ENCODE results near the gene CDH16. TPM values are rescaled to one million over a fixed set of nuclear protein-coding genes. Genes with fewer than 3 reads are reported as not detected.
A peak's percentile ranks its signal among the peaks of the same experiment; 100 is the strongest.
"Not testable (repeated sequence)": the region's sequence is repeated elsewhere in the genome, so short reads cannot be mapped to it uniquely, and the experiment has no call there.

The CDH16 gene
- total and polyA plus RNA-seq, 8 donors, result 0.32 to 68.1 (median 47.5) TPM; not detected in 1

- Histone ChIP-seq H3K9me3 (no peaks in the 10 kb centered on the region), H3K27ac (peak overlapping the region in 1 of 2 donors; percentile 74), H3K27me3 (no peaks in the 10 kb centered on the region), H3K36me3 (no peaks in the 10 kb centered on the region), H3K4me3 (no peak overlapping the region), H3K4me1 (peaks cover 14 to 17% of the 10 kb centered on the region in 2 donors)
- peak; percentile 11 for ATAC-seq
- TF ChIP-seq CTCF (IDR thresholded peaks at IDR 0.05), result no peak
- intact Hi-C loops (cut with DNase I), result no loop called here
- DNase-seq, result peak in 2 of 4 donors; percentile 27 to 67
These were observed 19.3 kb downstream of the CDH16 start for GRCh38 chr16:66899310-66899944.

- H3K4me3 ChIP-seq, result no peak overlapping the region
- peaks cover 14 to 17% of the 10 kb centered on the region in 2 donors for H3K4me1 ChIP-seq
- no peaks in the 10 kb centered on the region for H3K27me3 ChIP-seq
- intact Hi-C loops (cut with DNase I), result no loop called here
- TF ChIP-seq CTCF (IDR thresholded peaks at IDR 0.05), result no peak
- no peak for DNase-seq
- no peaks in the 10 kb centered on the region for H3K9me3 ChIP-seq
- ATAC-seq, result no peak
- peak overlapping the region in 1 of 2 donors; percentile 74 for H3K27ac ChIP-seq
- no peaks in the 10 kb centered on the region for H3K36me3 ChIP-seq
These were observed 19.8 kb downstream of the CDH16 start for GRCh38 chr16:66898933-66899309.

GRCh38 chr16:66898207-66898606 is 20.5 kb downstream of the CDH16 start:
- peaks cover 14 to 17% of the 10 kb centered on the region in 2 donors for H3K4me1 ChIP-seq
- no peaks in the 10 kb centered on the region for H3K36me3 ChIP-seq
- H3K27ac ChIP-seq, result peak overlapping the region in 1 of 2 donors; percentile 74
- DNase-seq, result no peak
- H3K9me3 ChIP-seq, result no peaks in the 10 kb centered on the region
- no peak overlapping the region for H3K4me3 ChIP-seq
- H3K27me3 ChIP-seq, result no peaks in the 10 kb centered on the region
- ATAC-seq, result no peak
- intact Hi-C loops (cut with DNase I), result no loop called here
- TF ChIP-seq CTCF (IDR thresholded peaks at IDR 0.05), result no peak

- H3K27ac ChIP-seq; DNase-seq; H3K36me3 ChIP-seq; ATAC-seq; intact Hi-C loops (cut with DNase I); H3K4me3 ChIP-seq; H3K27me3 ChIP-seq; H3K9me3 ChIP-seq: not testable (repeated sequence)
- peaks cover 14 to 17% of the 10 kb centered on the region in 2 donors for H3K4me1 ChIP-seq
These were observed 22.0 kb downstream of the CDH16 start for GRCh38 chr16:66896682-66897081.

GRCh38 chr16:66895999-66896398 is 22.7 kb downstream of the CDH16 start:
- Histone ChIP-seq H3K4me3 (no peak overlapping the region), H3K4me1 (peaks cover 14 to 17% of the 10 kb centered on the region in 2 donors), H3K27ac (no peak overlapping the region), H3K27me3 (no peaks in the 10 kb centered on the region), H3K36me3 (no peaks in the 10 kb centered on the region), H3K9me3 (no peaks in the 10 kb centered on the region)
- intact Hi-C loops (cut with DNase I), result no loop called here
- DNase-seq (no peak), ATAC-seq (no peak)
- no peak for TF ChIP-seq CTCF (IDR thresholded peaks at IDR 0.05)

- intact Hi-C loops (cut with DNase I), result no loop called here
- peaks cover 13 to 16% of the 10 kb centered on the region in 2 donors for H3K4me1 ChIP-seq
- no peak for TF ChIP-seq CTCF (IDR thresholded peaks at IDR 0.05)
These were observed 23.1 kb downstream of the CDH16 start for GRCh38 chr16:66895689-66895979.

More at GRCh38 chr16:66895689-66895979, 23.1 kb downstream of the CDH16 start:
- ATAC-seq, result no peak
- Histone ChIP-seq H3K36me3 (no peaks in the 10 kb centered on the region), H3K27me3 (no peaks in the 10 kb centered on the region), H3K27ac (no peak overlapping the region), H3K4me3 (no peak overlapping the region), H3K9me3 (no peaks in the 10 kb centered on the region)
- DNase-seq, result peak in 1 of 4 donors; percentile 38

Measured in left lung (tissue), 10 donors.